Skin epidermis (tissue), 12 donors: ENCODE results near the gene MLLT6.

Experiments
- H3K27ac ChIP-seq, 21 experiments: fragments of 200-600 bp; sonication (generic) in 11 of 21; one replicate each; pipeline ENCODE4 v1.5.0; 2020; ENCODE audit warnings: mild to moderate bottlenecking in 3 of 21, inconsistent platforms in 2 of 21, moderate library complexity in 2 of 21
- H3K4me3 ChIP-seq, 7 experiments: fragments of 200-600 bp; sonication (generic) in 2 of 7; one replicate each; pipeline ENCODE4 v1.5.0; 2020; ENCODE audit warnings: inconsistent platforms in 2 of 7, mild to moderate bottlenecking in 2 of 7, moderate library complexity in 1 of 7

MLLT6 gene

GRCh38 chr17:38674014-38674748 is 30.9 kb upstream of the MLLT6 start:
- peak overlapping the region in 16 of 21 experiments; percentile 22 to 83 (median 55) for H3K27ac ChIP-seq

GRCh38 chr17:38674749-38675615 is 30.1 kb upstream of the MLLT6 start, which contains the start of gene EPOP:
TSS of gene EPOP (minus strand) at chr17:38674957. CDS start at chr17:38674495, 462 bp downstream.
- peak within 1 kb of the TSS; percentile 38 to 72 (median 48) for H3K4me3 ChIP-seq
- H3K27ac ChIP-seq = peak within 1 kb of the TSS in 16 of 21 experiments; percentile 22 to 83 (median 55)

More at GRCh38 chr17:38674014-38674748, 30.9 kb upstream of the MLLT6 start:
- peak overlapping the region; percentile 38 to 72 (median 48) for H3K4me3 ChIP-seq

- Histone ChIP-seq H3K27ac (peak overlapping the region in 1 of 21 experiments; percentile 5), H3K4me3 (no peak overlapping the region)
Observed at GRCh38 chr17:38676706-38677504, 28.2 kb upstream of the MLLT6 start.

DNA sequence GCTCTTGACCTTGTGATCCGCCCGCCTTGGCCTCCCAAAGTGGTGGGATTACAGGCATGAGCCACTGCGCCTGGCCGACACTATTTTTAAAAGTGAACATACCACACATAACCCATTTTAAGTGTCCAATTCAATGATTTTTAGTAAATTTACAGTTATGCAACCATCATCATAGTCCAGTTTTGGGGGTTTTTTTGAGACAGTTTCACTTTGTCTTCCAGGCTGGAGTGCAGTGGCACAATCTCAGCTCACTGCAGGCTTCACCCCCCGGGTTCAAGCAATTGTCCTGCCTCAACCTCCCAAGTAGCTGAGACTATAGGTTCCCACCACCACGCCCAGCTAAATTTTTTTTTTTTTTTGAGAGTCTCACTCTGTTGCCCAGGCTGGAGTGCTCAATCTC is 27.3 kb upstream of the MLLT6 start:
- Histone ChIP-seq H3K4me3 (no peak overlapping the region), H3K27ac (no peak overlapping the region)

DNA sequence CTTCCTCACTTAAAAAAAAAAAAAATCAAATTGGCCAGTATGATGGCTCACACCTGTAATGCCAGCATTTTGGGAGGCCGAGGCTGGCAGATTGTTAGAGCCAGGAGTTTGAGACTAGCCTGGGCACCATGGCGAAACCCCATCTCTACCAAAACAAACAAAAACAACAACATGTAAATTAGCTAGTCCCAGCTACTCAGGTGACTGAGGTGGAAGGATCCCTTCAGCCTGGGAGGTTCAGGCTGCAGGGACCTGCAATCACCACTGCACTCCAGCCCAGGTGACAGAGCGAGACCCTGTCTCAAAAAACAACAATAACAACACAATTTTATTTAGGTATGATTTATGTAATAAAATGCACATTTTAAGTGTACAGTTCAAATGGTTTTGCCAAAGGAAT is 24.0 kb upstream of the MLLT6 start:
- no peak overlapping the region for H3K4me3 ChIP-seq
- no peak overlapping the region for H3K27ac ChIP-seq

GRCh38 chr17:38685491-38685890 is 19.6 kb upstream of the MLLT6 start:
- H3K4me3 ChIP-seq = no peak overlapping the region
- H3K27ac ChIP-seq = no peak overlapping the region

DNA sequence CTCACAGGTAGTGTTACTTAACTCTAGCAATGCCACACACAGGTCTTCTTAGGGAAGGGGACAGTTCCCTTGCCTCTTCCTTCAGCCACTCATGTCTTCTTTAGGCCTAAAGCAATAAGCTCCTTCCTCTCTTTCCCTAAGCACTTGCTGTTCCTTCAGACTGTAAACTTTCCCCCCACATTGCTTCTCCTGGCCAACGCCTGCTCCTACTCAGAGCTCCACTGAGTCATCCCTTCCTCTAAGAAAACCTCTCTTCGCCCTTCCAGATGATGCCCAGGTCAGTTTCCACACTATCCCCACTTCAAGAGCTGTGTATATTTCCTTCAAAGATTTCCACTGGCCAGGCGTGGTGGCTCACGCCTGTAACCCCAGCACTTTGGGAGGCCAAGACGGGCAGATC is 17.8 kb upstream of the MLLT6 start:
- Histone ChIP-seq H3K27ac (no peak overlapping the region), H3K4me3 (no peak overlapping the region)

DNA sequence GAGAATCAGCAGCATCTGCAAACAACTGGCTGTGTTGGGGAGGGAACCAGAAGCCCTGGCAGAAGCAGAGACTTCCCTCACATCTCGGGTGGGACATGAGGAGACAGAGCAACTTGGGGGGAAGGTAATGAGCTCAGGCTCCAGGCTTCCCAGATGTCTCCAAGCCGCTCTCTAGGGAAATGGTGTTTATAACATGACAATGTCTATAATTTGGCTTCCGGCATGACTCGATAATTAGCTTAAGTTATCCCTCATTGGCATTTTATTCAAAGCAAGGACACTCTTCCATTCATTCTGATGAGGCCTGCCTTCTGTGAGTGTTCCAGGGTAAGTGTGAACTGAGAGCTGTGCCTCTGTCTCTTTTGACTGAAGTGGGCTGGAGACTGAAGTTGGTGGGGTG is 14.7 kb upstream of the MLLT6 start:
- Histone ChIP-seq H3K27ac (no peak overlapping the region), H3K4me3 (no peak overlapping the region)

DNA sequence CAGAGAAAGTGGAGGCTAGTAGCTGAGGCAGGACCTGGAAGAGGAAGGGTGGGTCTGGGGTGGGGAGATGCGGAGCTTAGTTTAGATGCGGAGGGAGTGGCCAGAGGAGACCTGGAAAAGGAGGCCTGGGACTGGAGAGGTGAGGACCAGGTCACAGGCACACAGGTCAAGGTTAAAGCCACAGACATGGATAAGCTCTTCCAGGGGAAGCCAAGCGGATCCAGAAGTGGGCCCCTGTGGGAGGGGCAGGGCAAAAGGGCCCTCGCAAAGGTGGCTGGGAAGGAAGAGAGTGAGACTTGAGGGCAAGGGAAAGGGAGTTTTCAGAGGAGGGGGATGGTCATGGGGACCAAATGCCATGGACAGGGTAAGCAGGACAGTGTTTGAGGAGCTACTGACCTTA is 13.9 kb upstream of the MLLT6 start:
- H3K27ac ChIP-seq = no peak overlapping the region

DNA sequence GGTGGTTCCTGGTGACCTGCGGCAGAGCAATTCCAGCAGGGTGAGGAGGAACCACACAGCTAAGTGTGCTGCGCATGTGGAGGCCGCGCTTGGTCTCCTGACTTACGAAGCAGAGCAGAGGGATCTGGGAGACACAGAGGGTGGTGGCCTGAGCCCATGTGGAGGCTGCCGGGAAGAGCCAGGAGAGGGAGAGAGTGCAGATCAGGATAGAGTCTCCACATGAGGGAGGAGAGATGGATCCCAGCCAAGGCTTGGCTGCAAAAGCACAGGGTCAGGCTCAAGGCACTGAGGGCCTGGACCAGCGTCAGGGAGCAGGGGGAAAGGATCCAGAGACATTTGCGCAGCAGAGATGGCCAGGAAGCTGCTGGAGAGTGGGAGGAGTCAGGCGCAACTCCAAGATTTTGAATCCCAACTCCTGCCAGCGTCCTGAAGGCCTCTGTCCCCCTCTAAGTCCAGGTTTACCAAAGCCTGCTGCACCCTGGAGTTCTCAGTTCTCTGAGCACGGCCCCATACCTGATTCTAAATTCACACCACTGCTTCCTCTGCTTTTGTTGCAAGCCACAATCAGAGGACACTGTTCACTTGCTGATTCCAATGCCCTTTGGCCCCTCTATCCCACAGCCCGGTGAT is 11.3 kb upstream of the MLLT6 start:
- H3K27ac ChIP-seq = peak overlapping the region in 11 of 21 experiments; percentile 8 to 80 (median 35)
- H3K4me3 ChIP-seq = no peak overlapping the region

More for the DNA sequence above, 13.9 kb upstream of the MLLT6 start:
- no peak overlapping the region for H3K4me3 ChIP-seq

DNA sequence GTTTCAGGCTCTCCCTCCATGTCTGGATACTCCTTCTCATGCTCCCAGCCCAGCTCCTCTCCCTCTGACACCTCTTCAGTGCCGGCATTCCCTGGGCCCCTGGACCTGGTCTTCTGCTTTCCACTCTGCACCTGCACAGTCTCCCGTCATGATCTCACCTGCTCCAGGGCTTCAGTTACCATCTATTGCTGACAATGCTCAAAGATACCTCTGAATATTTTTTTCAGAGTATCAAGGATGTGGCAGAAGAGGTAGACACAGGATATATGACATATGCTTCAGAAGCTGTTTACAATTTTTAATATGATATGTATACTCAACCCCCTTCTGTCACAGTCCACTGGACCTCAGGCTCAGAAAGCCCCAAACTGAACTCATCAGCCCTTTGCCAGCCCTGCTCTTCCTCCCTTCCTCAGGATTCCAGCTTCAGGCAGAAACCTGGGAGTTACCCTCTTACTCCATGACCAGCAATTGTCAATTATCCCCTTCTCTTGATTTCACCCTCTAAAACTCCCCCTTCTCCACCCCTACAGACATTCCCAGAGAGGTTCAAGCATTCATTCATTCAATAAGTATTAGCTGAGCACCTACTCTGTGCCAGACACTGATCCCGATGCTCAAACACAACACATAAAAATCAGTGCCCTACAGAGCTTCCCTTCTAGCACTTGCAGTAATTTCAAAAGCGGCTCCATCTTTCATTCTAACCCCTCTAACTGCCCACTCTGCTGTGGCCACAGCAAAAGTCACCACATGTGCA is 7.8 kb upstream of the MLLT6 start:
- H3K4me3 ChIP-seq = no peak overlapping the region
- H3K27ac ChIP-seq = peak overlapping the region in 3 of 21 experiments; percentile 29 to 69 (median 41)

- Histone ChIP-seq H3K27ac (no peak overlapping the region), H3K4me3 (no peak overlapping the region)
Observed at GRCh38 chr17:38698760-38699159, 6.3 kb upstream of the MLLT6 start.

DNA sequence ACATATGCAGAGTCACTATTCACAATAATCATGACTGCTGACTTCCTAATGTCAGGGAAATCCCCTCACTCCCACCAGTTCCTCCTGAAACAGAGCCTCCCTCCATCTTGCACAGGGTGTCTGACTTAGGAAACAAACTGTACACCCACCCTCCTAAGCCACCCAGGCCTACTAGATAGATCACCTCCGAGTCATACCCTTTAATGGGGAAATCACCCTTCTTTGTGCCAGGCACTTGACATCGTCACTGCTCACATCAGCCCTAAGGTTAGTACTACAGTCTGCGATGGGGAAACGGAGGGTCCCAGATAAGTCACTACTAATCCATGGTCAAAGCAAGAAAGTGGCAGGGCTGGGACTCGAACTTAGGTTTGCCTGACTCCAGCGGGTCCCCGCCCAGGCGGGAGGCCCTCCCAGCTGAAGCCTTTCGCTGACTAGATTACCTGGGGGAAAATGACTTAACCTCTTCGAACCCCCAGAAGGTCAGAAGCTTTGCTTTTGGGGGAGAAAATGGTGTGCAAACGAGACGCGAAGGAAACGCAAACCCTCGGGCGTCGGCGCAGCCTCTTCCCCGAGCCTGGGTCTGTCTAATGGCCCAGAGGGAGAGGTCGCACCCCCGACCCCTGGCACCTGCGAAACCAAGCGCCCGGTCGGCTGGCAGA is 3.4 kb upstream of the MLLT6 start:
- peak overlapping the region; percentile 67 to 93 (median 87) for H3K4me3 ChIP-seq
- peak overlapping the region; percentile 60 to 99 (median 95) for H3K27ac ChIP-seq

GRCh38 chr17:38702166-38702915 is 2.7 kb upstream of the MLLT6 start:
- Histone ChIP-seq H3K4me3 (peak overlapping the region; percentile 67 to 93 (median 87)), H3K27ac (peak overlapping the region; percentile 60 to 99 (median 95))

GRCh38 chr17:38702916-38703741 is 1.9 kb upstream of the MLLT6 start:
- peak overlapping the region; percentile 60 to 99 (median 96) for H3K27ac ChIP-seq
- H3K4me3 ChIP-seq = peak overlapping the region; percentile 67 to 93 (median 87)
